Cardiac fibroblast (primary cell): Measurements from ENCODE around the gene ACO1.

Source experiments
- DNase-seq, 2 donors: peaks; one replicate each; pipeline versions ENCODE4 v3.0.0 to v3.0.0-alpha.2; 2010; ENCODE audit warnings: low read depth in 2 of 2
- H3K4me3 ChIP-seq, 2 donors: replicated peaks in 1 of 2; 1 replicate in 1 of 2; 2 replicates in 1 of 2; pipeline ENCODE4 v1.5.1; 2011; ENCODE audit warnings: low read depth in 2 of 2, low read length in 2 of 2, mild to moderate bottlenecking in 2 of 2, moderate library complexity in 1 of 2
- TF ChIP-seq, protein P1 (sequence below): IDR thresholded peaks from one replicate; pipeline ENCODE4 v1.5.1; 2011; ENCODE audit warnings: low read depth, mild to moderate bottlenecking, low read length, inconsistent platforms

The ACO1 gene

DNA sequence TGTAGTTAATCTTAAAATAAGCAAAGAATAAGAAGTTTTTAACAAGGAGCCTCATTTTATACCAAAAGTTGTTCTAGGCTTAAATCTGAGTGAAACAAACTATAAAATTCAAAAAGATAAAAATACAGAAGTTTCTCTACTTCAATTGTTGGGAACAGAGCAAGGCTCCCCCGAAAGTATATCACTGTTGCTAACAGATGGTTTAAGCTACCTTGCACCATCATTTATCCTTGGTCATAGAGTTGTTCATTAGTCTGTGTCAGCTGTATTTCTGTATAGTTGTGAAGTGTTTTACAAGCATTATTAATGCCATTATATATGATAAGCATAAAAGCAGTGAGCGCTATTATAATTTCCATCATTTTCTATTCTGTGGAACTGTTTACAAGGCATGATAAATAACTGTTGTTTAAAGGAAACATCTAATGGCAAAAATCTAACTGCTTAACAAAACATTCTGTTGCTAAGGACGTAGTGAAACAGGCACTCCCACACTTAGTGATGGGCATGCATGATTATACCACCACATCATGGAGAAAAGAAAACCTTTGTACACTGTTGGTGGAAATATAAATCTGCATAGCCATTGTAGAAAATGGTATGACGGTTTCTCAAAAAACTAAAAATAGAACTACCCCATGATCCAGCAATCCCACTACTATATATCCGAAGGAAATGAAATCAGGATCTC lies 23.3 kb upstream of the ACO1 start:
- H3K4me3 ChIP-seq: no peak overlapping the region
- DNase-seq: no peak
- TF ChIP-seq, protein P1, sequence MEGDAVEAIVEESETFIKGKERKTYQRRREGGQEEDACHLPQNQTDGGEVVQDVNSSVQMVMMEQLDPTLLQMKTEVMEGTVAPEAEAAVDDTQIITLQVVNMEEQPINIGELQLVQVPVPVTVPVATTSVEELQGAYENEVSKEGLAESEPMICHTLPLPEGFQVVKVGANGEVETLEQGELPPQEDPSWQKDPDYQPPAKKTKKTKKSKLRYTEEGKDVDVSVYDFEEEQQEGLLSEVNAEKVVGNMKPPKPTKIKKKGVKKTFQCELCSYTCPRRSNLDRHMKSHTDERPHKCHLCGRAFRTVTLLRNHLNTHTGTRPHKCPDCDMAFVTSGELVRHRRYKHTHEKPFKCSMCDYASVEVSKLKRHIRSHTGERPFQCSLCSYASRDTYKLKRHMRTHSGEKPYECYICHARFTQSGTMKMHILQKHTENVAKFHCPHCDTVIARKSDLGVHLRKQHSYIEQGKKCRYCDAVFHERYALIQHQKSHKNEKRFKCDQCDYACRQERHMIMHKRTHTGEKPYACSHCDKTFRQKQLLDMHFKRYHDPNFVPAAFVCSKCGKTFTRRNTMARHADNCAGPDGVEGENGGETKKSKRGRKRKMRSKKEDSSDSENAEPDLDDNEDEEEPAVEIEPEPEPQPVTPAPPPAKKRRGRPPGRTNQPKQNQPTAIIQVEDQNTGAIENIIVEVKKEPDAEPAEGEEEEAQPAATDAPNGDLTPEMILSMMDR: no peak

- DNase-seq: no peak
- no peak overlapping the region for H3K4me3 ChIP-seq
- TF ChIP-seq, protein P1: no peak
These were observed 13.2 kb upstream of the ACO1 start for GRCh38 chr9:32371279-32371678.

DNA sequence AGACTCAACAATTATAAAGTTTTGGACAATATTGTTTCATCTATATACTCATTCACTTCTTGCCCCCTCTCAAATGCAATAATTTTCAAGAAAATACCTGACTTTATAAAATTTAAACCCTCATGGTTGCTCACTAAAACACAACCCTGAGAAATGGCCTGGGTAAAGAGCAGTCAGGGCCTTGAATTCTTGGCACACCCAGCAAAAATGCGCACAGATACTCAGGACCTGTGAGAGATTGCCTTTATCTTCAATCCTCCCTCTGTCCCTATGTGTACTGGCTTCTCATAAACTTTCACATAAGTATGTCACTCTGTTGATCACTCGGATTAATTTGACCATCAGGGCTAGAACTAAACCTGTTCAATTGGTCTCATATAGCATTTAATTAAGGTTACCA lies 12.8 kb upstream of the ACO1 start:
- no peak for DNase-seq
- H3K4me3 ChIP-seq: no peak overlapping the region
- TF ChIP-seq, protein P1: no peak

DNA sequence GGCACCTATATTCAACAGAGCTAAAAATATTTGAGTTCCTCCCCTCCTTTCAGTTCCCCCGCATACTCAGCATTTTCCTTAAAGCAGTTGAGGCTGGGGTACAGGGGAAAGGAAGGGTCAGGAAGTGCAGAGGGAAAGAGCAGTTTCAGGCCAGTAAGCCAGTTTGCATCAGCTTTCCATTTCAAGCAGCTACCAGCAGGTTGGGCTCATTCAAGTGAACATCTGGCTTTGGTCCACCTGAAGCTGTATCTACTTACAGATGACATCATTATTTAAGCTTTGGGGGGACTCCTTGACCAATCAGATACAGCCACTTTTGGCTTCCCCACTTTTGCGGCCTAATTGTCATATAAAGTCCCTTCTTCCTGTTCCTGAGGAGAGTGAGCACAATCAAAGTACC lies 8.2 kb upstream of the ACO1 start:
- no peak for DNase-seq
- H3K4me3 ChIP-seq: no peak overlapping the region
- TF ChIP-seq, protein P1: no peak

- TF ChIP-seq, protein P1: peak; percentile 89
- DNase-seq: peak; percentile 84 to 88
- no peak overlapping the region for H3K4me3 ChIP-seq
These were observed 5.9 kb upstream of the ACO1 start for GRCh38 chr9:32378496-32378895.

- DNase-seq: peak; percentile 89 to 90
- TF ChIP-seq, protein P1: peak; percentile 85
- no peak overlapping the region for H3K4me3 ChIP-seq
These were observed 5.3 kb upstream of the ACO1 start for GRCh38 chr9:32378993-32379729.
